Endothelial cell of umbilical vein (primary cell): ENCODE data around the gene CCHCR1. TPM values are rescaled to one million over a fixed set of nuclear protein-coding genes. Genes with fewer than 3 reads are reported as not detected.

Experiments
- BruUV-seq: library from RNA; stranded (reverse); fragments of 400-500 nt; replicated peaks from 2 replicates; lab custom pipeline; 2021; lab: Mats Ljungman, UMichigan
- CTCF ChIA-PET: fragments of 300-600, 350-600 bp; sonication (Branson Sonifier 250); formaldehyde crosslinking; loops from one replicate; lab custom pipeline; 2021; ENCODE audit warnings: antibody characterized with exemption, inconsistent platforms; lab: Charles Lee
- POLR2A ChIA-PET: fragments of 300-600, 350-600 bp; sonication (Branson Sonifier 250); formaldehyde crosslinking; loops from one replicate; lab custom pipeline; 2021; ENCODE audit warnings: antibody characterized with exemption, inconsistent platforms; lab: Charles Lee
- DNase-seq: peaks from one replicate; pipeline ENCODE4 v3.0.0-alpha.2; 2011; ENCODE audit warnings: low read depth, low spot score
- FAIRE-seq: peaks from 2 replicates; lab custom pipeline; 2011; peaks lifted over from hg19 to GRCh38; lab: Jason Lieb, UNC
- H2AFZ ChIP-seq: 2 replicates; pipeline ENCODE4 v1.6.0; 2012; ENCODE audit warnings: low read depth, low read length, control low read depth, inconsistent platforms
- H3K27ac ChIP-seq: 2 replicates; pipeline ENCODE4 v1.5.1; 2011; ENCODE audit warnings: low read depth, mild to moderate bottlenecking, control low read depth, low read length, moderate library complexity; ENCODE audit not compliant: insufficient read depth
- H3K27me3 ChIP-seq, 2 experiments: 2 replicates each; pipeline versions ENCODE4 v1.6.0 to v1.6.1; 2011; ENCODE audit warnings: low read length in 2 of 2, mixed read lengths in 1 of 2; ENCODE audit not compliant: control insufficient read depth in 2 of 2, insufficient read depth in 2 of 2
- H3K36me3 ChIP-seq, 2 experiments: 2 replicates in 1 of 2; 3 replicates in 1 of 2; pipeline ENCODE4 v1.5.1; 2011; ENCODE audit warnings: low read length in 2 of 2, mild to moderate bottlenecking in 1 of 2, moderate library complexity in 1 of 2; ENCODE audit not compliant: control insufficient read depth in 2 of 2, insufficient read depth in 2 of 2; ENCODE audit errors: extremely low read depth in 1 of 2
- H3K4me1 ChIP-seq: 3 replicates; pipeline ENCODE4 v1.5.1; 2011; ENCODE audit warnings: mild to moderate bottlenecking, low read length; ENCODE audit not compliant: control insufficient read depth, insufficient read depth; ENCODE audit errors: extremely low read depth
- H3K4me2 ChIP-seq: 2 replicates; pipeline ENCODE4 v1.6.1; 2011; ENCODE audit warnings: low read length, control low read depth, mixed read lengths; ENCODE audit not compliant: insufficient read depth
- H3K4me3 ChIP-seq, 3 experiments: fragments of 200-600 bp in 1 of 3; sonication (generic), shearing (Covaris generic) in 1 of 3; replicated peaks in 1 of 3; 2 replicates each; pipeline ENCODE4 v1.5.1; 2011 to 2016; ENCODE audit warnings: control low read depth in 3 of 3, low read length in 3 of 3, mild to moderate bottlenecking in 2 of 3, inconsistent platforms in 1 of 3, low read depth in 1 of 3, moderate library complexity in 1 of 3; ENCODE audit not compliant: insufficient read depth in 1 of 3
- H3K79me2 ChIP-seq: 2 replicates; pipeline ENCODE4 v1.6.0; 2012; ENCODE audit warnings: low read length, inconsistent platforms; ENCODE audit not compliant: control insufficient read depth, insufficient read depth
- H3K9ac ChIP-seq: replicated peaks from 2 replicates; pipeline ENCODE3; 2011; ENCODE audit warnings: low read length, control low read depth; ENCODE audit not compliant: insufficient read depth; ENCODE audit errors: extremely low read depth
- H3K9me1 ChIP-seq: replicated peaks from 3 replicates; pipeline ENCODE4 v1.6.0; 2011; ENCODE audit warnings: mild to moderate bottlenecking, low read length; ENCODE audit not compliant: control insufficient read depth, insufficient read depth; ENCODE audit errors: extremely low read depth
- H3K9me3 ChIP-seq: replicated peaks from 2 replicates; pipeline ENCODE4 v1.5.1; 2012; ENCODE audit warnings: low read length, inconsistent platforms; ENCODE audit not compliant: control insufficient read depth, insufficient read depth
- H4K20me1 ChIP-seq: replicated peaks from 2 replicates; pipeline ENCODE3; 2011; ENCODE audit warnings: mild to moderate bottlenecking, low read length; ENCODE audit not compliant: control insufficient read depth, insufficient read depth; ENCODE audit errors: extremely low read depth
- CTCF ChIP-seq, 2 donors: IDR thresholded peaks; 1 replicate in 1 of 2; 2 replicates in 1 of 2; pipeline ENCODE4 v1.5.1; 2011; ENCODE audit warnings: low read length in 2 of 2, mild to moderate bottlenecking in 2 of 2, moderate library complexity in 2 of 2, control low read depth in 1 of 2, inconsistent platforms in 1 of 2, low read depth in 1 of 2; ENCODE audit not compliant: insufficient read depth in 1 of 2; ENCODE audit errors: extremely low read depth in 1 of 2
- EZH2 ChIP-seq: IDR thresholded peaks from 2 replicates; pipeline ENCODE4 v1.6.1; 2012; ENCODE audit warnings: borderline replicate concordance, low read depth, mild to moderate bottlenecking, moderate library complexity, low read length, inconsistent platforms; ENCODE audit not compliant: severe bottlenecking
- FOS ChIP-seq: IDR thresholded peaks from 2 replicates; pipeline ENCODE4 v1.6.1; 2011; ENCODE audit warnings: mild to moderate bottlenecking, low read length, moderate library complexity, borderline replicate concordance; ENCODE audit not compliant: insufficient read depth
- GATA2 ChIP-seq: IDR thresholded peaks from 2 replicates; pipeline ENCODE4 v1.7.0; 2011; ENCODE audit warnings: low read depth, mild to moderate bottlenecking, moderate library complexity, mixed read lengths, low read length; ENCODE audit not compliant: insufficient read length, insufficient read depth
- JUN ChIP-seq: IDR thresholded peaks from 2 replicates; pipeline ENCODE4 v1.6.1; 2011; ENCODE audit warnings: borderline replicate concordance, low read depth; ENCODE audit not compliant: insufficient read length, insufficient read depth
- MAX ChIP-seq: IDR thresholded peaks from 2 replicates; pipeline ENCODE4 v1.6.1; 2011; ENCODE audit not compliant: insufficient read depth, insufficient read length
- MYC ChIP-seq: IDR thresholded peaks from one replicate; pipeline ENCODE4 v1.6.1; 2011; ENCODE audit warnings: mild to moderate bottlenecking, low read depth, low read length
- POLR2A ChIP-seq: IDR thresholded peaks from 2 replicates; pipeline ENCODE4 v1.6.1; 2012; ENCODE audit warnings: low read depth, mild to moderate bottlenecking, control low read depth, low read length
- POLR2AphosphoS5 ChIP-seq: IDR thresholded peaks from 2 replicates; pipeline ENCODE4 v1.6.1; 2012; ENCODE audit warnings: low read depth, mild to moderate bottlenecking, control low read depth, low read length, moderate library complexity; ENCODE audit not compliant: insufficient read depth
- dilution Hi-C: fragments of 300-500 bp; cut with MboI; formaldehyde crosslinking; loops from one replicate; pipeline ENCODE4 v1.15.0; 2019; ENCODE audit warnings: low sequenced_read_pairs; ENCODE audit not compliant: extremely low pct_ligation_motif_present
- intact Hi-C: fragments of 100-400 bp; cut with micrococcal nuclease; formaldehyde crosslinking; loops from one replicate; pipeline ENCODE4 v1.10.0; 2022
- polyA plus RNA-seq, 4 experiments: library from polyadenylated mRNA; depleted of rRNA in 3 of 4; stranded (reverse) in 3 of 4; unstranded in 1 of 4; fragments of >200 nt; gene quantifications; 2 replicates each; pipeline versions ENCODE4 v1.2.1 to v1.2.3, GENCODE V29; 2011 to 2012; ENCODE audit warnings: missing spikeins in 1 of 4
- total RNA-seq: library from RNA; stranded (reverse); gene quantifications from 2 replicates; pipeline ENCODE4 v1.2.3, GENCODE V29; 2021

CCHCR1 gene
- total and polyA plus RNA-seq, 2 donors (not counting 3 experiments of a cell fraction or from before 2014, with no cell fraction given), result 12.8 to 23.2 TPM

GRCh38 chr6:31125586-31126363, 31.8 kb downstream of the CCHCR1 start:
- DNase-seq, result no peak
- Histone ChIP-seq H2AFZ (no peak overlapping the region), H3K9me3 (no peaks in the 10 kb centered on the region), H3K9ac (no peak overlapping the region), H3K9me1 (no peaks in the 10 kb centered on the region), H3K4me2 (no peak overlapping the region), H3K36me3 (no peaks in the 10 kb centered on the region), H3K4me3 (no peak overlapping the region), H3K4me1 (peaks cover 36% of the 10 kb centered on the region), H4K20me1 (no peaks in the 10 kb centered on the region), H3K27ac (no peak overlapping the region), H3K79me2 (no peaks in the 10 kb centered on the region), H3K27me3 (peaks cover 3 to 6% of the 10 kb centered on the region in 2 experiments)
- intact Hi-C loops (loop anchor here (5.0 kb wide), 1 partner anchor 298 kb away; no protein-coding TSS in a partner anchor), dilution Hi-C loops (no loop called here)
- ChIA-PET CTCF (interaction anchor here (0.9 to 10.6 kb wide), 9 partner anchors 10 to 241 kb away, joined by 3 to 71 read pairs (median 7); partner anchors contain the start of genes PSORS1C1 and VARS2), POLR2A (interaction anchor here (0.6 kb wide), 1 partner anchor 38 kb away, joined by 3 read pairs; no protein-coding TSS in a partner anchor)
- no TSS peak for BruUV-seq
- no peak for FAIRE-seq
- TF ChIP-seq MAX (no peak), MYC (no peak), POLR2A (no peak), CTCF (IDR thresholded peaks at IDR 0.05; ENCODE audit: extremely low read depth in 1 of 2, insufficient read depth in 1 of 2, low read depth in 1 of 2, low read length in 2 of 2) (no peak), FOS (no peak), GATA2 (no peak), JUN (no peak), POLR2AphosphoS5 (no peak), EZH2 (no peak)
